GM12878 (cell line): ENCODE measurements around the gene ENPP1. TPM values are rescaled to one million over a fixed set of nuclear protein-coding genes. Genes with fewer than 3 reads are reported as not detected.

ENCODE experiments used
- ATAC-seq: fragments of 200-7000 bp; cut with Tn5 transposase; 3 replicates; pipeline ENCODE4 v1.9.1; 2020; ENCODE audit warnings: mild to moderate bottlenecking, moderate library complexity
- BruUV-seq: library from RNA; stranded (reverse); fragments of 400-500 nt; replicated peaks from 2 replicates; lab custom pipeline; 2021; lab: Mats Ljungman, UMichigan
- CTCF ChIA-PET: fragments of 300-600 bp; sonication (Branson Sonifier 250); formaldehyde crosslinking; extraction: SDS; loops from one replicate; lab custom pipeline; 2021; ENCODE audit warnings: inconsistent platforms; lab: Yijun Ruan, JAX
- POLR2A ChIA-PET: fragments of 350-600 bp; formaldehyde crosslinking; extraction: SDS; loops from one replicate; lab custom pipeline; 2021; ENCODE audit warnings: inconsistent platforms; lab: Charles Lee
- RAD21 ChIA-PET: fragments of 300-600 bp; sonication (Branson Sonifier 250); formaldehyde crosslinking; loops from one replicate; lab custom pipeline; 2023; ENCODE audit warnings: antibody characterized with exemption; ENCODE audit not compliant: unreplicated experiment; lab: Charles Lee
- SMC1A ChIA-PET: fragments of 300-600 bp; sonication (Branson Sonifier 250); formaldehyde crosslinking; loops from one replicate; lab custom pipeline; 2023; ENCODE audit not compliant: unreplicated experiment, uncharacterized antibody; lab: Charles Lee
- DNase-seq: peaks from one replicate; pipeline ENCODE4 v3.0.0-alpha.2; 2011; ENCODE audit warnings: low read depth, low spot score
- FAIRE-seq: peaks from 3 replicates; lab custom pipeline; 2011; peaks lifted over from hg19 to GRCh38; lab: Jason Lieb, UNC
- H2AFZ ChIP-seq: 2 replicates; pipeline ENCODE4 v1.6.0; 2011; ENCODE audit warnings: low read depth, low read length, control low read depth; ENCODE audit not compliant: control insufficient read depth
- H3K27ac ChIP-seq: 2 replicates; pipeline ENCODE4 v1.5.1; 2011; ENCODE audit warnings: control low read depth; ENCODE audit not compliant: control insufficient read depth, insufficient read depth
- H3K27me3 ChIP-seq, 2 experiments: replicated peaks in 1 of 2; 2 replicates each; pipeline versions ENCODE4 v1.6.0 to v1.6.1; 2011; ENCODE audit warnings: low read length in 1 of 2; ENCODE audit not compliant: control insufficient read depth in 2 of 2, insufficient read depth in 2 of 2
- H3K36me3 ChIP-seq, 2 experiments: 2 replicates each; pipeline ENCODE4 v1.5.1; 2011; ENCODE audit warnings: low read length in 1 of 2; ENCODE audit not compliant: control insufficient read depth in 2 of 2, insufficient read depth in 2 of 2
- H3K4me1 ChIP-seq: 2 replicates; pipeline ENCODE4 v1.6.1; 2011; ENCODE audit warnings: mild to moderate bottlenecking, low read length, moderate library complexity, mixed read lengths; ENCODE audit not compliant: control insufficient read depth, insufficient read depth
- H3K4me2 ChIP-seq: 2 replicates; pipeline ENCODE4 v1.6.0; 2011; ENCODE audit warnings: control low read depth; ENCODE audit not compliant: control insufficient read depth, insufficient read depth
- H3K4me3 ChIP-seq: fragments of 200-600 bp; sonication (generic); 2 replicates; pipeline ENCODE4 v1.5.1; 2016
- H3K79me2 ChIP-seq: 2 replicates; pipeline ENCODE4 v1.6.0; 2011; ENCODE audit warnings: low read length; ENCODE audit not compliant: control insufficient read depth, insufficient read depth
- H3K9ac ChIP-seq: 2 replicates; pipeline ENCODE4 v1.8.0; 2011; ENCODE audit warnings: low read length, control low read depth, mixed read lengths; ENCODE audit not compliant: control insufficient read depth, insufficient read depth
- H3K9me3 ChIP-seq: replicated peaks from 3 replicates; pipeline ENCODE4 v1.5.1; 2011; ENCODE audit warnings: mild to moderate bottlenecking, low read length; ENCODE audit not compliant: control insufficient read depth, insufficient read depth
- H4K20me1 ChIP-seq: 2 replicates; pipeline ENCODE4 v1.6.0; 2011; ENCODE audit not compliant: control insufficient read depth, insufficient read depth
- CHD2 ChIP-seq: IDR thresholded peaks from 2 replicates; pipeline ENCODE4 v1.6.1; 2011; ENCODE audit warnings: low read depth, low read length, improper control_type of control experiment, borderline replicate concordance
- FOXK2 ChIP-seq: fragments of 450-650 bp; IDR thresholded peaks from 2 replicates; pipeline ENCODE4 v1.6.1; 2017; ENCODE audit warnings: mild to moderate bottlenecking, moderate library complexity
- HDGF ChIP-seq: fragments of 450-650 bp; IDR thresholded peaks from 2 replicates; pipeline ENCODE4 v1.6.1; 2016; ENCODE audit warnings: antibody characterized with exemption
- IKZF1 ChIP-seq: fragments of 450-650 bp; conservative IDR thresholded peaks from 2 replicates; pipeline ENCODE4 v1.6.1; 2017; ENCODE audit warnings: antibody characterized with exemption, mild to moderate bottlenecking
- IRF4 ChIP-seq: IDR thresholded peaks from 2 replicates; pipeline ENCODE4 v1.6.1; 2011; ENCODE audit warnings: low read depth, low read length
- NR2C2 ChIP-seq: IDR thresholded peaks from 2 replicates; pipeline ENCODE4 v1.6.1; 2011; ENCODE audit warnings: borderline replicate concordance, low read depth; ENCODE audit not compliant: control insufficient read depth, insufficient read length
- POU2F2 ChIP-seq: IDR thresholded peaks from 3 replicates; pipeline ENCODE4 v1.6.1; 2011; ENCODE audit warnings: low read depth, mild to moderate bottlenecking, low read length, borderline replicate concordance
- STAT3 ChIP-seq: IDR thresholded peaks from 2 replicates; pipeline ENCODE4 v1.6.1; 2011; ENCODE audit warnings: low read depth, low read length, improper control_type of control experiment
- SUPT20H ChIP-seq: IDR thresholded peaks from 2 replicates; pipeline ENCODE4 v1.6.1; 2011; ENCODE audit warnings: low read depth, mild to moderate bottlenecking, low read length, moderate library complexity, borderline replicate concordance; ENCODE audit not compliant: control insufficient read depth
- ZNF217 ChIP-seq: fragments of 450-650 bp; IDR thresholded peaks from 2 replicates; pipeline ENCODE4 v1.6.1; 2017; ENCODE audit warnings: antibody characterized with exemption, mild to moderate bottlenecking
- ZNF24 ChIP-seq: fragments of 450-650 bp; IDR thresholded peaks from 2 replicates; pipeline ENCODE4 v1.6.1; 2017; ENCODE audit warnings: antibody characterized with exemption, mild to moderate bottlenecking
- WGBS: methylation state at CpG from one replicate; pipeline ENCODE4 v1.1.6; 2016; ENCODE audit warnings: low lambda C conversion rate; ENCODE audit not compliant: insufficient replicate concordance, insufficient coverage; ENCODE audit errors: missing lambda C conversion rate; 5-methylcytosine and 5-hydroxymethylcytosine counted together
- in situ Hi-C: fragments of 300-500 bp; cut with MboI; formaldehyde crosslinking; loops from 9 replicates; pipeline ENCODE4 v1.14.3; 2018; ENCODE audit warnings: mixed read lengths
- intact Hi-C: fragments of 100-400 bp; cut with micrococcal nuclease; formaldehyde crosslinking; loops from one replicate; pipeline ENCODE4 v1.14.2; 2022; ENCODE audit not compliant: unreplicated experiment
- polyA plus RNA-seq, 11 experiments: library from polyadenylated mRNA; depleted of rRNA in 4 of 11; unstranded in 6 of 11; stranded (reverse) in 5 of 11; fragments of >200 nt; fragmentation: Nextera tagmentation in 4 of 11; fragmentation: Illumina TruSeq in 1 of 11; extraction: Ambion mirVana in 4 of 11; extraction: Trizol in 1 of 11; gene quantifications; 1 replicate in 1 of 11; 2 replicates in 10 of 11; pipeline versions ENCODE4 v1.2.1 to v1.2.3, GENCODE V29; 2011 to 2016; ENCODE audit warnings: inconsistent platforms in 2 of 11, missing spikeins in 2 of 11, low read depth in 1 of 11
- total RNA-seq, 4 experiments: library from RNA; depleted of rRNA in 3 of 4; stranded (reverse); fragments of >200 nt in 3 of 4; fragmentation: Illumina TruSeq in 1 of 4; extraction: Trizol in 1 of 4; gene quantifications; 2 replicates each; pipeline versions ENCODE4 v1.2.1 to v1.2.3, GENCODE V29; 2013 to 2021
- TF ChIP-seq, protein P1 (sequence below): IDR thresholded peaks from 2 replicates; pipeline ENCODE4 v1.6.1; 2012; ENCODE audit warnings: improper control_type of control experiment, low read depth, low read length; ENCODE audit not compliant: insufficient replicate concordance
- TF ChIP-seq, protein P2 (sequence below): fragments of 450-650 bp; formaldehyde crosslinking; IDR thresholded peaks from 2 replicates; pipeline ENCODE4 v1.5.0; 2022; ENCODE audit warnings: mild to moderate bottlenecking, missing genetic modification characterization
- TF ChIP-seq, protein P3 (sequence below): fragments of 450-650 bp; IDR thresholded peaks from 2 replicates; pipeline ENCODE4 v1.6.1; 2018; ENCODE audit warnings: mild to moderate bottlenecking, low read depth, moderate library complexity; ENCODE audit not compliant: partially characterized antibody

Gene ENPP1
- total and polyA plus RNA-seq, 10 of the 15 experiments (the other 5 are each of a cell fraction or from before 2014, with no cell fraction given) = 0.03 to 0.05 TPM; not detected in 8

DNA sequence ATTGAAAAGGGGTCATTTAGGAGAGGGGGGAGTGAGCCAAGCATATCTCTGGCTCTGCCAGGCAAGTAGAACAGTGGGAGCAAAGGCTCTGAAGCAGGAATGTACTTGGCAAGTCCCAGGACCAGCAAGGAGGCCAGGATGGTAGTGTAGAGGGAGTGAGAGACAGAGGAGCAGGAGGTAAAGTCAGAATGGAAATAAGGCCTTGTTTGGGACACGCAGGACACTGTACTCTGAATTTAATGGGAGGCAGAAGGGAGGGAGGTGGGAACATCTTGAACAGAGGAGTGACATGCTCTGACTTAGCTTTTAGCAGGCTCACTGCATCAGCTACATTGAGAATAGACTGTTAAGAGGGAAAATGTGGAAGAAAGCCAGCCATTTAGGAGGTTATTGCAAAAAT is 37.0 kb upstream of the ENPP1 start:
- no peaks in the 10 kb centered on the region for H3K4me1 ChIP-seq
- H3K4me3 ChIP-seq = no peak overlapping the region
- intact Hi-C loops (no loop called here), in situ Hi-C loops (no loop called here)
- ChIA-PET SMC1A (no interaction called here), RAD21 (no interaction called here), POLR2A (no interaction called here), CTCF (interaction anchor here (0.6 kb wide), 1 partner anchor 400 kb away, joined by 3 read pairs; no protein-coding TSS in a partner anchor)
- H3K9ac ChIP-seq = no peak overlapping the region
- no peak for DNase-seq
- H3K27ac ChIP-seq = no peak overlapping the region
- ATAC-seq = no peak
- no peak for FAIRE-seq
- WGBS = 13% methylated on average over 1 of the region's 1 CpG
- H4K20me1 ChIP-seq = no peaks in the 10 kb centered on the region
- H3K79me2 ChIP-seq = no peaks in the 10 kb centered on the region
- H2AFZ ChIP-seq = no peak overlapping the region
- no peaks in the 10 kb centered on the region for H3K27me3 ChIP-seq
- H3K9me3 ChIP-seq = no peaks in the 10 kb centered on the region
- no TSS peak for BruUV-seq
- H3K36me3 ChIP-seq = no peaks in the 10 kb centered on the region
- H3K4me2 ChIP-seq = no peak overlapping the region
- TF ChIP-seq FOXK2 (no peak), ZNF24 (no peak), STAT3 (no peak), IRF4 (no peak), HDGF (no peak), NR2C2 (no peak), SUPT20H (no peak), POU2F2 (no peak), IKZF1 (no peak), CHD2 (no peak), ZNF217 (no peak)
- TF ChIP-seq, protein P1, sequence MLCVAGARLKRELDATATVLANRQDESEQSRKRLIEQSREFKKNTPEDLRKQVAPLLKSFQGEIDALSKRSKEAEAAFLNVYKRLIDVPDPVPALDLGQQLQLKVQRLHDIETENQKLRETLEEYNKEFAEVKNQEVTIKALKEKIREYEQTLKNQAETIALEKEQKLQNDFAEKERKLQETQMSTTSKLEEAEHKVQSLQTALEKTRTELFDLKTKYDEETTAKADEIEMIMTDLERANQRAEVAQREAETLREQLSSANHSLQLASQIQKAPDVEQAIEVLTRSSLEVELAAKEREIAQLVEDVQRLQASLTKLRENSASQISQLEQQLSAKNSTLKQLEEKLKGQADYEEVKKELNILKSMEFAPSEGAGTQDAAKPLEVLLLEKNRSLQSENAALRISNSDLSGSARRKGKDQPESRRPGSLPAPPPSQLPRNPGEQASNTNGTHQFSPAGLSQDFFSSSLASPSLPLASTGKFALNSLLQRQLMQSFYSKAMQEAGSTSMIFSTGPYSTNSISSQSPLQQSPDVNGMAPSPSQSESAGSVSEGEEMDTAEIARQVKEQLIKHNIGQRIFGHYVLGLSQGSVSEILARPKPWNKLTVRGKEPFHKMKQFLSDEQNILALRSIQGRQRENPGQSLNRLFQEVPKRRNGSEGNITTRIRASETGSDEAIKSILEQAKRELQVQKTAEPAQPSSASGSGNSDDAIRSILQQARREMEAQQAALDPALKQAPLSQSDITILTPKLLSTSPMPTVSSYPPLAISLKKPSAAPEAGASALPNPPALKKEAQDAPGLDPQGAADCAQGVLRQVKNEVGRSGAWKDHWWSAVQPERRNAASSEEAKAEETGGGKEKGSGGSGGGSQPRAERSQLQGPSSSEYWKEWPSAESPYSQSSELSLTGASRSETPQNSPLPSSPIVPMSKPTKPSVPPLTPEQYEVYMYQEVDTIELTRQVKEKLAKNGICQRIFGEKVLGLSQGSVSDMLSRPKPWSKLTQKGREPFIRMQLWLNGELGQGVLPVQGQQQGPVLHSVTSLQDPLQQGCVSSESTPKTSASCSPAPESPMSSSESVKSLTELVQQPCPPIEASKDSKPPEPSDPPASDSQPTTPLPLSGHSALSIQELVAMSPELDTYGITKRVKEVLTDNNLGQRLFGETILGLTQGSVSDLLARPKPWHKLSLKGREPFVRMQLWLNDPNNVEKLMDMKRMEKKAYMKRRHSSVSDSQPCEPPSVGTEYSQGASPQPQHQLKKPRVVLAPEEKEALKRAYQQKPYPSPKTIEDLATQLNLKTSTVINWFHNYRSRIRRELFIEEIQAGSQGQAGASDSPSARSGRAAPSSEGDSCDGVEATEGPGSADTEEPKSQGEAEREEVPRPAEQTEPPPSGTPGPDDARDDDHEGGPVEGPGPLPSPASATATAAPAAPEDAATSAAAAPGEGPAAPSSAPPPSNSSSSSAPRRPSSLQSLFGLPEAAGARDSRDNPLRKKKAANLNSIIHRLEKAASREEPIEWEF = no peak
- TF ChIP-seq, protein P2, sequence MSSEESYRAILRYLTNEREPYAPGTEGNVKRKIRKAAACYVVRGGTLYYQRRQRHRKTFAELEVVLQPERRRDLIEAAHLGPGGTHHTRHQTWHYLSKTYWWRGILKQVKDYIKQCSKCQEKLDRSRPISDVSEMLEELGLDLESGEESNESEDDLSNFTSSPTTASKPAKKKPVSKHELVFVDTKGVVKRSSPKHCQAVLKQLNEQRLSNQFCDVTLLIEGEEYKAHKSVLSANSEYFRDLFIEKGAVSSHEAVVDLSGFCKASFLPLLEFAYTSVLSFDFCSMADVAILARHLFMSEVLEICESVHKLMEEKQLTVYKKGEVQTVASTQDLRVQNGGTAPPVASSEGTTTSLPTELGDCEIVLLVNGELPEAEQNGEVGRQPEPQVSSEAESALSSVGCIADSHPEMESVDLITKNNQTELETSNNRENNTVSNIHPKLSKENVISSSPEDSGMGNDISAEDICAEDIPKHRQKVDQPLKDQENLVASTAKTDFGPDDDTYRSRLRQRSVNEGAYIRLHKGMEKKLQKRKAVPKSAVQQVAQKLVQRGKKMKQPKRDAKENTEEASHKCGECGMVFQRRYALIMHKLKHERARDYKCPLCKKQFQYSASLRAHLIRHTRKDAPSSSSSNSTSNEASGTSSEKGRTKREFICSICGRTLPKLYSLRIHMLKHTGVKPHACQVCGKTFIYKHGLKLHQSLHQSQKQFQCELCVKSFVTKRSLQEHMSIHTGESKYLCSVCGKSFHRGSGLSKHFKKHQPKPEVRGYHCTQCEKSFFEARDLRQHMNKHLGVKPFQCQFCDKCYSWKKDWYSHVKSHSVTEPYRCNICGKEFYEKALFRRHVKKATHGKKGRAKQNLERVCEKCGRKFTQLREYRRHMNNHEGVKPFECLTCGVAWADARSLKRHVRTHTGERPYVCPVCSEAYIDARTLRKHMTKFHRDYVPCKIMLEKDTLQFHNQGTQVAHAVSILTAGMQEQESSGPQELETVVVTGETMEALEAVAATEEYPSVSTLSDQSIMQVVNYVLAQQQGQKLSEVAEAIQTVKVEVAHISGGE = no peak
- TF ChIP-seq, protein P3, sequence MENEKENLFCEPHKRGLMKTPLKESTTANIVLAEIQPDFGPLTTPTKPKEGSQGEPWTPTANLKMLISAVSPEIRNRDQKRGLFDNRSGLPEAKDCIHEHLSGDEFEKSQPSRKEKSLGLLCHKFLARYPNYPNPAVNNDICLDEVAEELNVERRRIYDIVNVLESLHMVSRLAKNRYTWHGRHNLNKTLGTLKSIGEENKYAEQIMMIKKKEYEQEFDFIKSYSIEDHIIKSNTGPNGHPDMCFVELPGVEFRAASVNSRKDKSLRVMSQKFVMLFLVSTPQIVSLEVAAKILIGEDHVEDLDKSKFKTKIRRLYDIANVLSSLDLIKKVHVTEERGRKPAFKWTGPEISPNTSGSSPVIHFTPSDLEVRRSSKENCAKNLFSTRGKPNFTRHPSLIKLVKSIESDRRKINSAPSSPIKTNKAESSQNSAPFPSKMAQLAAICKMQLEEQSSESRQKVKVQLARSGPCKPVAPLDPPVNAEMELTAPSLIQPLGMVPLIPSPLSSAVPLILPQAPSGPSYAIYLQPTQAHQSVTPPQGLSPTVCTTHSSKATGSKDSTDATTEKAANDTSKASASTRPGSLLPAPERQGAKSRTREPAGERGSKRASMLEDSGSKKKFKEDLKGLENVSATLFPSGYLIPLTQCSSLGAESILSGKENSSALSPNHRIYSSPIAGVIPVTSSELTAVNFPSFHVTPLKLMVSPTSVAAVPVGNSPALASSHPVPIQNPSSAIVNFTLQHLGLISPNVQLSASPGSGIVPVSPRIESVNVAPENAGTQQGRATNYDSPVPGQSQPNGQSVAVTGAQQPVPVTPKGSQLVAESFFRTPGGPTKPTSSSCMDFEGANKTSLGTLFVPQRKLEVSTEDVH = no peak
